ENCODE data around the gene COL27A1.

Gene COL27A1

GRCh38 chr9:114338187-114338586, 182.8 kb downstream of the COL27A1 start:
- Histone ChIP-seq H3K9me3 (ENCODE audit: control insufficient read depth, insufficient read depth, low read depth, low read length) (no peaks in the 10 kb centered on the region), H3K4me1 (ENCODE audit: control insufficient read depth, insufficient read depth, low read length) (no peaks in the 10 kb centered on the region), H3K4me3 (ENCODE audit: low read depth, low read length) (no peak overlapping the region), H3K27ac (ENCODE audit: extremely low read depth, low read depth, low read length) (no peak overlapping the region), H3K36me3 (ENCODE audit: control insufficient read depth in 2 of 2, insufficient read depth in 1 of 2, low read length in 2 of 2) (no peaks in the 10 kb centered on the region)
- ChIA-PET POLR2A (interaction anchor here (1.0 kb wide), 1 partner anchor 249 kb away, joined by 3 read pairs; the partner anchor contains the start of gene ATP6V1G1), CTCF (interaction anchor here (0.6 to 2.8 kb wide), 14 partner anchors 9 to 1292 kb away, joined by 3 to 20 read pairs (median 4); partner anchors contain the start of gene ATP6V1G1)
- TF ChIP-seq ZBTB20 (tag by site-specific recombination; IDR thresholded peaks at IDR 0.05), result no peak
- peak; percentile 74 for TF ChIP-seq SCRT2 (tag by site-specific recombination; IDR thresholded peaks at IDR 0.05)

- POLR2A ChIA-PET, result interaction anchor here (0.6 kb wide), 2 partner anchors 65 to 146 kb away, joined by 3 read pairs; no protein-coding TSS in a partner anchor
- CTCF ChIA-PET, result interaction anchor here (0.6 to 2.8 kb wide), 20 partner anchors 10 to 1293 kb away, joined by 3 to 20 read pairs (median 3); no protein-coding TSS in a partner anchor
- no peaks in the 10 kb centered on the region for H3K36me3 ChIP-seq (ENCODE audit: control insufficient read depth in 2 of 2, insufficient read depth in 1 of 2, low read length in 2 of 2)
Measured at GRCh38 chr9:114339130-114339908, 184.0 kb downstream of the COL27A1 start.

GRCh38 chr9:114341152-114341830, 186.0 kb downstream of the COL27A1 start:
- H3K27ac ChIP-seq (ENCODE audit: extremely low read depth, low read depth, low read length), result no peak overlapping the region
- H3K4me3 ChIP-seq (ENCODE audit: low read depth, low read length), result no peak overlapping the region
- ChIA-PET POLR2A (no interaction called here), CTCF (interaction anchor here (0.6 to 1.0 kb wide), 4 partner anchors 64 to 312 kb away, joined by 3 to 4 read pairs (median 4); no protein-coding TSS in a partner anchor)
- no peaks in the 10 kb centered on the region for H3K9me3 ChIP-seq (ENCODE audit: control insufficient read depth, insufficient read depth, low read depth, low read length)
- no peaks in the 10 kb centered on the region for H3K4me1 ChIP-seq (ENCODE audit: control insufficient read depth, insufficient read depth, low read length)
- no peaks in the 10 kb centered on the region for H3K36me3 ChIP-seq (ENCODE audit: control insufficient read depth in 2 of 2, insufficient read depth in 1 of 2, low read length in 2 of 2)
- TF ChIP-seq ZBTB10 (tag by site-specific recombination; IDR thresholded peaks at IDR 0.05) (no peak), ZNF501 (tag by site-specific recombination; IDR thresholded peaks at IDR 0.05) (no peak), ZNF530 (tag by site-specific recombination; IDR thresholded peaks at IDR 0.05; ENCODE audit: low read depth) (no peak), ZNF596 (tag by site-specific recombination; IDR thresholded peaks at IDR 0.05) (no peak), IKZF3 (tag by site-specific recombination; IDR thresholded peaks at IDR 0.05) (no peak), KLF9 (tag by site-specific recombination; IDR thresholded peaks at IDR 0.05; ENCODE audit: low read depth) (no peak), ZNF580 (tag by site-specific recombination; IDR thresholded peaks at IDR 0.05) (no peak), BCL11A (tag by site-specific recombination; IDR thresholded peaks at IDR 0.05; ENCODE audit: low read depth) (no peak), ZNF19 (tag by site-specific recombination; IDR thresholded peaks at IDR 0.05; ENCODE audit: low read depth) (no peak), ZNF658 (tag by site-specific recombination; IDR thresholded peaks at IDR 0.05) (no peak), ZNF324 (tag by site-specific recombination; IDR thresholded peaks at IDR 0.05) (no peak), ZFP69B (tag by site-specific recombination; IDR thresholded peaks at IDR 0.05) (no peak), ZNF654 (tag by site-specific recombination; IDR thresholded peaks at IDR 0.05; ENCODE audit: low read depth) (no peak)

More at GRCh38 chr9:114339130-114339908, 184.0 kb downstream of the COL27A1 start:
- Histone ChIP-seq H3K27ac (ENCODE audit: extremely low read depth, low read depth, low read length) (no peak overlapping the region), H3K4me3 (ENCODE audit: low read depth, low read length) (no peak overlapping the region), H3K9me3 (ENCODE audit: control insufficient read depth, insufficient read depth, low read depth, low read length) (no peaks in the 10 kb centered on the region), H3K4me1 (ENCODE audit: control insufficient read depth, insufficient read depth, low read length) (no peaks in the 10 kb centered on the region)
- TF ChIP-seq ZNF555 (tag by site-specific recombination; conservative IDR thresholded peaks at IDR 0.05) (no peak), ZEB2 (tag by site-specific recombination; IDR thresholded peaks at IDR 0.05) (no peak), AEBP2 (tag by site-specific recombination; IDR thresholded peaks at IDR 0.05; ENCODE audit: borderline replicate concordance) (no peak), CTCF (tag by site-specific recombination; IDR thresholded peaks at IDR 0.05) (peak; percentile 49), ZNF654 (tag by site-specific recombination; IDR thresholded peaks at IDR 0.05; ENCODE audit: low read depth) (peak; percentile 76), ZNF121 (tag by site-specific recombination; IDR thresholded peaks at IDR 0.05) (0 out of 2 replicates have a peak, but pooled peaks have one; percentile 15)

Data from HEK293 (cell line).